ENCODE measurements around the gene CCM2. TPM values are rescaled to one million over a fixed set of nuclear protein-coding genes. Genes with fewer than 3 reads are reported as not detected.

Gene CCM2
- 59.8 and 62.9 TPM in 2 replicates for total RNA-seq (2022)
- percentile 88 among the genes with signal in this experiment for Bru-seq, nascent RNA
- percentile 80 among the genes with signal in this experiment for BruChase-seq, experiment 1, labeled RNA remaining after a 6-hour chase
- BruChase-seq, experiment 2, labeled RNA remaining after a 2-hour chase = percentile 80 among the genes with signal in this experiment
- long read RNA-seq, transcript CCM2-218 (9 exons, 1,719 nt) = minor isoform, 7 of 138 reads
- long read RNA-seq, transcript CCM2-201 (10 exons, 1,894 nt) = major isoform, 65 of 138 reads
- long read RNA-seq, transcript CCM2-219 (8 exons, 1,620 nt) = minor isoform, 6 of 138 reads
- long read RNA-seq, partial matches to known transcripts = 31 of 138 reads
- long read RNA-seq, other reads (novel, unspliced or antisense) = 26 of 138 reads

GRCh38 chr7:45000093-45001032 lies at the start of gene CCM2:
Gene CCM2 (plus strand): TSS chr7:45000201. CDS start chr7:45000334, 133 bp downstream.
- intact Hi-C loops (cut with micrococcal nuclease; ENCODE audit: unreplicated experiment) = loop anchor here (5.0 kb wide), 1 partner anchor 112 kb away; the partner anchor contains the start of gene TBRG4
- no peak for TF ChIP-seq CTCF (IDR thresholded peaks at IDR 0.05; ENCODE audit: unreplicated experiment)
- Mint-ChIP-seq H3K27ac (ENCODE audit: unreplicated experiment) (peak within 1 kb of the TSS; percentile 60), H3K9me3 (ENCODE audit: low read depth, unreplicated experiment) (no peaks in the 10 kb centered on the region), H3K27me3 (ENCODE audit: unreplicated experiment) (no peaks in the 10 kb centered on the region), H3K36me3 (ENCODE audit: insufficient read depth, unreplicated experiment) (peaks cover 29% of the 10 kb centered on the region), H3K4me3 (ENCODE audit: low read depth, unreplicated experiment) (peak within 1 kb of the TSS; percentile 71), H3K4me1 (ENCODE audit: low read depth, unreplicated experiment) (peaks cover 36% of the 10 kb centered on the region)
- peak; percentile 53 for DNase-seq
- CTCF ChIA-PET = interaction anchor here (0.5 to 2.3 kb wide), 22 partner anchors 11 to 870 kb away, joined by 3 to 21 read pairs (median 4); partner anchors contain the start of genes PURB and TBRG4
- no TSS peak for BruUV-seq (replicated peaks)

DNA sequence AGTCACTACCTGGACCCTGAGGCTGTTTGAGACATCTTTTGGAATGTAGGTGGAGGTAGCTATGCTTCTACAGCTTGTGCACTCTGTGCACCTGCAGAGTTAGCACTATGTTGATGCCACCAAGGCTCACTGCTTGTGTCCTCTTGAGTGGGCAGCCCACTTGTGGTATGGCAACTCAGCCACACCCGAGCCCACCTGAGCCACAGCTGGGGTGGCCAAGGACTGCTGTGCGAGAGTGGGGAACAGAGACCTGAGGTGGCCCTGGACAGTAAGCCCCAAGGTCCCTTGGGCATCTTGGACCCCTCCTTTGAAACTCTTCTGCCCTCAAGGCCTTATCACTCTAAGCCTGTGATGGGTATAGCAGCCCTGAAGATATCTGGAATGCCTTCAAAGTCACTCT lies 46.8 kb upstream of the CCM2 start:
- no peak for TF ChIP-seq CTCF (IDR thresholded peaks at IDR 0.05; ENCODE audit: unreplicated experiment)
- H3K27ac Mint-ChIP-seq (ENCODE audit: unreplicated experiment) = no peak overlapping the region
- no peaks in the 10 kb centered on the region for H3K4me1 Mint-ChIP-seq (ENCODE audit: low read depth, unreplicated experiment)
- no peaks in the 10 kb centered on the region for H3K9me3 Mint-ChIP-seq (ENCODE audit: low read depth, unreplicated experiment)
- no peak for DNase-seq
- peaks cover 47% of the 10 kb centered on the region for H3K27me3 Mint-ChIP-seq (ENCODE audit: unreplicated experiment)
- H3K4me3 Mint-ChIP-seq (ENCODE audit: low read depth, unreplicated experiment) = no peak overlapping the region
- CTCF ChIA-PET = interaction anchor here (0.7 to 1.1 kb wide), 2 partner anchors 21 to 42 kb away, joined by 3 read pairs; no protein-coding TSS in a partner anchor
- BruUV-seq (replicated peaks) = no TSS peak
- H3K36me3 Mint-ChIP-seq (ENCODE audit: insufficient read depth, unreplicated experiment) = no peaks in the 10 kb centered on the region
- intact Hi-C loops (cut with micrococcal nuclease; ENCODE audit: unreplicated experiment) = no loop called here

DNA sequence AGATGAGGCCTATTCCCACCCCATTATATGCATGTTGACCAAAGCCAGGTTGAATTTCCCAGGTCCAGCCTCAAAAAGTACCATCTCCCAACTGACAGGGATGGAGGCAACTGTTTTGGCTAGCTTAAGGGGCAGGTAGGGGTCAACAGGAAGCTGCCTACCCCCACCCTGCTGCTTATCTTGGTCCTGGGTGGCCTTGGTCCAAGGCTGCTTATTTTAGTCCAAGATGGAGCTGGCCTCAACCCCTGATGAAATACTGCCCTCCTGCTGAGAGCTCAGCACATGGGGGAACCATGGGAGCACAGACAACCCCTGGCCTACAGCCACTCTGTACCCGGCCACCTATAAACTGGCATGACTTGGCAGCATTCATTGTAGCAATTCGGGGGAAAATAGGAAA lies 44.3 kb upstream of the CCM2 start:
- no peak for TF ChIP-seq CTCF (IDR thresholded peaks at IDR 0.05; ENCODE audit: unreplicated experiment)
- Mint-ChIP-seq H3K4me3 (ENCODE audit: low read depth, unreplicated experiment) (no peak overlapping the region), H3K9me3 (ENCODE audit: low read depth, unreplicated experiment) (no peaks in the 10 kb centered on the region), H3K27me3 (ENCODE audit: unreplicated experiment) (peaks cover 42% of the 10 kb centered on the region), H3K27ac (ENCODE audit: unreplicated experiment) (no peak overlapping the region), H3K36me3 (ENCODE audit: insufficient read depth, unreplicated experiment) (no peaks in the 10 kb centered on the region), H3K4me1 (ENCODE audit: low read depth, unreplicated experiment) (no peaks in the 10 kb centered on the region)
- intact Hi-C loops (cut with micrococcal nuclease; ENCODE audit: unreplicated experiment) = no loop called here
- no TSS peak for BruUV-seq (replicated peaks)
- CTCF ChIA-PET = interaction anchor here (1.0 to 1.1 kb wide), 2 partner anchors 12 to 44 kb away, joined by 3 read pairs; no protein-coding TSS in a partner anchor
- no peak for DNase-seq

DNA sequence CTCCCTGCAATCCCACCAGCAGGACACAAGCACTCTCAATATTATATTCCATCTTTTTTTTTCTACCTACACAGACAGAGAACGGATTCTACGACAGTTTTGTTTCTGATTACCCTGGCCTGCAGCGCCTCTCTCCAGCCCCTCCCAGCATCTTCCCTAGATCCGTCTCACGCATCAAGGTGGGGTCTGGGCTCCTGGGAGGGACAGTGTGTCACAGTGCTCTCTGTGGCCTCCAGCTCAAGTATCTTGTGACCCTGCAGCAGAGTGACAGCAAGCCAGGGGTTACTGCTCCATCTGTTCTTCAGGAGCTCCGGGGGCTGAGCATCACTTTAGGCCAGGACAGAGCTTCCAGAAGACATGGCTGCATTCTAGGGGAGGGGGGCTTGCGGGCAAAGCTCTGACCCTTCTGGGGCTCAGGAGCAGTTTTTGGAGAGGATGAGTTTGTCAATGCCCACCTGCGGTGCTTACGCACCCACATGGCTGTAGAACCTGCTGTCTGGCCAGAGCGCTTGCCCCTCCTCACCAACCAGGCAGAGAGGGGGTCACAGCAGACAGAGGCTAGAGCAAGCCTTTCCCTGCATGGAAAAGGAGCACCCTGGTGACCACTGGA lies 43.7 kb upstream of the CCM2 start:
- no peaks in the 10 kb centered on the region for H3K4me1 Mint-ChIP-seq (ENCODE audit: low read depth, unreplicated experiment)

More for the DNA sequence above, 43.7 kb upstream of the CCM2 start:
- Mint-ChIP-seq H3K9me3 (ENCODE audit: low read depth, unreplicated experiment) (no peaks in the 10 kb centered on the region), H3K4me3 (ENCODE audit: low read depth, unreplicated experiment) (no peak overlapping the region), H3K27me3 (ENCODE audit: unreplicated experiment) (peaks cover 42% of the 10 kb centered on the region), H3K27ac (ENCODE audit: unreplicated experiment) (no peak overlapping the region), H3K36me3 (ENCODE audit: insufficient read depth, unreplicated experiment) (no peaks in the 10 kb centered on the region)
- no TSS peak for BruUV-seq (replicated peaks)
- DNase-seq = no peak
- TF ChIP-seq CTCF (IDR thresholded peaks at IDR 0.05; ENCODE audit: unreplicated experiment) = no peak
- intact Hi-C loops (cut with micrococcal nuclease; ENCODE audit: unreplicated experiment) = no loop called here
- CTCF ChIA-PET = interaction anchor here (0.6 to 1.1 kb wide), 3 partner anchors 12 to 1209 kb away, joined by 3 to 4 read pairs (median 3); no protein-coding TSS in a partner anchor
